Measurements from ENCODE around the gene SF1. TPM values are rescaled to one million over a fixed set of nuclear protein-coding genes. Genes with fewer than 3 reads are reported as not detected.

Gene SF1
- total and polyA plus RNA-seq, 2 of the 8 experiments (the other 6 are each of a cell fraction or from before 2014, with no cell fraction given): 72.7 to 353 TPM

DNA sequence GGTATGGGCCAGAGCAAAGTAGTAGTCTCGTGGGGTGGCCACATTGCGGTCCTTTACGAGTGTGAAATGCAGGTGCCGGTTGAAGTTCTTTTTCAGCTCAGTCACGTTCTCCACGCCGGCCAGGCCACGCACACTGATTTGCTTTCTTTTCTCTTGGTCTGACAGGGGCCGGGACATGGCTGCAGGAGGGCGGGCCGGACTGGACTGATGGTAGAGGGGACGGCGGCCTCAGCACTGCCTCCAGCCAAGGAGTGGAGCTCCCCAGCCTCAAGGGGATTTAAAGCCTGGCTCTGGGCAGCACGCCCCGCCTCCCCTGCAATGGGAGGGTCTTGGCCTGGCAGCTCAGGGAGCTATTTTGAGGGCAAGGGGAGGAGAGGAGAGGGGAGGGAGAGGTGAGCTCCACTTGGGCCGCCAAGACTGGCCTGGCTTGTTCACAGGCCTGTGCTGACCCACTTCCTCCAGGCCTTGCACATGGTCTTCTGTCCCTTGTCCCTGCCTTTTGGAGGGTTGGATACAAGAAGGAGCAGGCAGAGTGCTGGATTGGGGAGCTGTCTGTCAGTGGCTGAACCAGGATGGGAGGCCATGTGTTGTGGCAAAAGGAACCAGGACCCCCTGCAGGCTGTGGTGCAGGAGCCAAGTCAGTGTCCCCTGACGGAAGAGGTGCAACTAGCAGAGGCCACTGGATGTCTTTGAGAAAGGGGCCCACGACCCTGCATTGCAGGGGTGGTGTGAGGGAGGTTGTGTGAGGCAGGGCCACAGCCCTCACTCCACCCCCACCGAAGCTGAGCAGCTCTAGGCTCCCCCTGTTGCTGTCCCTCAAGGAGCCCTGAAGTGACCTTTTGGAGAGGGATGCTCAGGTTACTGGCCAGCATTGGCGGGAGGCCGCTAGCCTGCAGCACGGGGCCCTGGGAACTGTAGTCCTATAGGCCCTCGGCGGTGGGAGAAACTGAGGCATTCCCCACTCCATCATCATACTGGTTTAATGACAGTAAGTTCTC is 18.3 kb downstream of the SF1 start, which contains the start of gene PYGM:
TSS of gene PYGM (minus strand) at position 253 of the 998 bp plus-strand sequence. CDS start at position 177, 76 bp downstream.
- DNase-seq (ENCODE audit: low read depth in 1 of 2, low spot score in 2 of 2): peak; percentile 77 to 86
- H3K9ac ChIP-seq (replicated peaks in 1 of 4; ENCODE audit: extremely low read depth in 1 of 4, low read depth in 3 of 4, low read length in 3 of 4): no peak within 1 kb of the TSS
- peak; percentile 13; the same call in 1 of the 2 replicates for TF ChIP-seq POLR2AphosphoS5 (IDR thresholded peaks at IDR 0.05; ENCODE audit: low read depth, low read length)
- no peak for TF ChIP-seq CHD1 (IDR thresholded peaks at IDR 0.05; ENCODE audit: low read depth, low read length)
- TF ChIP-seq GABPA (IDR thresholded peaks at IDR 0.05; ENCODE audit: borderline replicate concordance, insufficient read depth, low read length): 0 out of 2 replicates have a peak, but pooled peaks have one; percentile 6
- no peak for TF ChIP-seq YY1 (IDR thresholded peaks at IDR 0.05; ENCODE audit: low read depth, low read length)
- no peak for TF ChIP-seq E2F6 (IDR thresholded peaks at IDR 0.05)
- no peak for TF ChIP-seq BCL11A (IDR thresholded peaks at IDR 0.05; ENCODE audit: low read depth in 2 of 2, low read length in 2 of 2)
- peak; percentile 47; the same call in 1 of the 2 replicates for TF ChIP-seq TAF1 (IDR thresholded peaks at IDR 0.05; ENCODE audit: low read depth, low read length)
- peak; percentile 32 for TF ChIP-seq SAP30 (IDR thresholded peaks at IDR 0.05; ENCODE audit: insufficient read depth, insufficient replicate concordance, low read length)
- no peak for TF ChIP-seq SIRT6 (IDR thresholded peaks at IDR 0.05; ENCODE audit: low read length)

More for the DNA sequence above, 18.3 kb downstream of the SF1 start, which contains the start of gene PYGM:
- Histone ChIP-seq H3K9me3 (ENCODE audit: insufficient read depth in 2 of 2, low read depth in 1 of 2, low read length in 1 of 2) (no peaks in the 10 kb centered on the region), H4K91ac (replicated peaks; ENCODE audit: insufficient read length, low read length) (peak within 1 kb of the TSS; percentile 83), H2BK5ac (ENCODE audit: low read depth, low read length) (peak within 1 kb of the TSS; percentile 35; the same call in 1 of the 2 replicates), H3K4ac (replicated peaks; ENCODE audit: insufficient read length, low read depth, low read length) (peak within 1 kb of the TSS; percentile 1), H3K27me3 (replicated peaks in 1 of 4; ENCODE audit: control insufficient read depth in 3 of 4, extremely low read depth in 1 of 4, insufficient read depth in 3 of 4, low read length in 3 of 4) (no peaks in the 10 kb centered on the region), H2AFZ (ENCODE audit: low read length) (no peak within 1 kb of the TSS), H4K20me1 (replicated peaks in 1 of 2; ENCODE audit: control insufficient read depth in 1 of 2, insufficient read depth in 2 of 2, low read length in 2 of 2) (peaks cover 0 to 3% of the 10 kb centered on the region in 2 experiments), H2BK15ac (ENCODE audit: low read length) (no peak within 1 kb of the TSS; the same call in 1 of the 2 replicates), H3K4me1 (replicated peaks in 1 of 4; ENCODE audit: control insufficient read depth in 3 of 4, insufficient read depth in 4 of 4, low read length in 3 of 4) (peaks cover 26 to 59% (median 47%) of the 10 kb centered on the region in 4 experiments), H3K36me3 (ENCODE audit: control insufficient read depth in 2 of 4, insufficient read depth in 4 of 4, low read length in 3 of 4) (peaks cover 6 to 15% (median 10%) of the 10 kb centered on the region in 4 experiments; a peak in 7 of 8 replicates), H3K4me3 (ENCODE audit: extremely low read depth in 1 of 4, insufficient read depth in 2 of 4, low read depth in 3 of 4, low read length in 4 of 4) (peak within 1 kb of the TSS in 3 of 4 experiments; percentile 3 to 32 (median 23); a peak in 5 of 8 replicates), H3K4me2 (ENCODE audit: insufficient read depth in 1 of 2, low read depth in 2 of 2, low read length in 2 of 2) (peak within 1 kb of the TSS; percentile 32 to 57), H3K56ac (replicated peaks; ENCODE audit: insufficient read length, low read depth, low read length) (no peak within 1 kb of the TSS), H2AK5ac (ENCODE audit: low read depth, low read length) (peak within 1 kb of the TSS; percentile 59; the same call in 1 of the 2 replicates), H3K18ac (ENCODE audit: extremely low read depth, low read length) (peak within 1 kb of the TSS; percentile 79), H2BK12ac (ENCODE audit: low read depth, low read length) (peak within 1 kb of the TSS; percentile 78; the same call in 1 of the 2 replicates), H2BK20ac (ENCODE audit: low read length) (peak within 1 kb of the TSS; percentile 13; the same call in 1 of the 2 replicates), H3K79me1 (ENCODE audit: low read depth, low read length) (no peaks in the 10 kb centered on the region), H4K8ac (ENCODE audit: extremely low read depth, insufficient read depth, low read length) (no peak within 1 kb of the TSS), H3K23me2 (ENCODE audit: low read depth, low read length) (no peaks in the 10 kb centered on the region), H3K79me2 (ENCODE audit: control insufficient read depth in 1 of 2, insufficient read depth in 2 of 2, low read length in 2 of 2) (peaks cover 0 to 5% of the 10 kb centered on the region in 2 experiments; a peak in 1 of 4 replicates), H4K5ac (ENCODE audit: insufficient read length, low read depth, low read length) (peak within 1 kb of the TSS; percentile 90), H3K23ac (ENCODE audit: insufficient read length) (no peak within 1 kb of the TSS), H3K14ac (ENCODE audit: insufficient read length) (no peak within 1 kb of the TSS), H3K27ac (ENCODE audit: low read depth, low read length) (peak within 1 kb of the TSS; percentile 25), H2BK120ac (replicated peaks; ENCODE audit: low read depth, low read length) (no peak within 1 kb of the TSS)
- CTCF ChIA-PET (ENCODE audit: partially characterized antibody): interaction anchor here (0.5 to 23.6 kb wide), 16 partner anchors 8 to 1091 kb away, joined by 3 to 376 read pairs (median 4); partner anchors contain the start of genes RASGRP2 and SF1
- FAIRE-seq: peak; percentile 71
- WGBS, 2 experiments (ENCODE audit: extremely low coverage in 1 of 2, insufficient coverage in 1 of 2, insufficient read length in 1 of 2, insufficient replicate concordance in 2 of 2, low coverage in 1 of 2, low lambda C conversion rate in 2 of 2, missing lambda C conversion rate in 1 of 2): 39% methylated on average over 23 of the region's 24 CpGs; no CpG with 5 or more reads in 1 of the 2 experiments
- POLR2A ChIA-PET (ENCODE audit: partially characterized antibody): interaction anchor here (0.6 to 42.9 kb wide), 6 partner anchors 6 to 405 kb away, joined by 3 to 1087 read pairs (median 4); partner anchors contain the start of genes PYGM, RASGRP2 and SF1

Data from H1 (cell line).